Endothelial cell of umbilical vein (primary cell): Measurements from ENCODE around the gene CAPN7. TPM values are rescaled to one million over a fixed set of nuclear protein-coding genes. Genes with fewer than 3 reads are reported as not detected.

Source experiments
- BruUV-seq: library from RNA; stranded (reverse); fragments of 400-500 nt; replicated peaks from 2 replicates; lab custom pipeline; 2021; lab: Mats Ljungman, UMichigan
- CTCF ChIA-PET: fragments of 300-600, 350-600 bp; sonication (Branson Sonifier 250); formaldehyde crosslinking; loops from one replicate; lab custom pipeline; 2021; ENCODE audit warnings: antibody characterized with exemption, inconsistent platforms; lab: Charles Lee
- POLR2A ChIA-PET: fragments of 300-600, 350-600 bp; sonication (Branson Sonifier 250); formaldehyde crosslinking; loops from one replicate; lab custom pipeline; 2021; ENCODE audit warnings: antibody characterized with exemption, inconsistent platforms; lab: Charles Lee
- DNase-seq: peaks from one replicate; pipeline ENCODE4 v3.0.0-alpha.2; 2011; ENCODE audit warnings: low read depth, low spot score
- FAIRE-seq: peaks from 2 replicates; lab custom pipeline; 2011; peaks lifted over from hg19 to GRCh38; lab: Jason Lieb, UNC
- H2AFZ ChIP-seq: 2 replicates; pipeline ENCODE4 v1.6.0; 2012; ENCODE audit warnings: low read depth, low read length, control low read depth, inconsistent platforms
- H3K27ac ChIP-seq: 2 replicates; pipeline ENCODE4 v1.5.1; 2011; ENCODE audit warnings: low read depth, mild to moderate bottlenecking, control low read depth, low read length, moderate library complexity; ENCODE audit not compliant: insufficient read depth
- H3K27me3 ChIP-seq, 2 experiments: 2 replicates each; pipeline versions ENCODE4 v1.6.0 to v1.6.1; 2011; ENCODE audit warnings: low read length in 2 of 2, mixed read lengths in 1 of 2; ENCODE audit not compliant: control insufficient read depth in 2 of 2, insufficient read depth in 2 of 2
- H3K36me3 ChIP-seq, 2 experiments: 2 replicates in 1 of 2; 3 replicates in 1 of 2; pipeline ENCODE4 v1.5.1; 2011; ENCODE audit warnings: low read length in 2 of 2, mild to moderate bottlenecking in 1 of 2, moderate library complexity in 1 of 2; ENCODE audit not compliant: control insufficient read depth in 2 of 2, insufficient read depth in 2 of 2; ENCODE audit errors: extremely low read depth in 1 of 2
- H3K4me1 ChIP-seq: 3 replicates; pipeline ENCODE4 v1.5.1; 2011; ENCODE audit warnings: mild to moderate bottlenecking, low read length; ENCODE audit not compliant: control insufficient read depth, insufficient read depth; ENCODE audit errors: extremely low read depth
- H3K4me2 ChIP-seq: 2 replicates; pipeline ENCODE4 v1.6.1; 2011; ENCODE audit warnings: low read length, control low read depth, mixed read lengths; ENCODE audit not compliant: insufficient read depth
- H3K4me3 ChIP-seq, 3 experiments: fragments of 200-600 bp in 1 of 3; sonication (generic), shearing (Covaris generic) in 1 of 3; replicated peaks in 1 of 3; 2 replicates each; pipeline ENCODE4 v1.5.1; 2011 to 2016; ENCODE audit warnings: control low read depth in 3 of 3, low read length in 3 of 3, mild to moderate bottlenecking in 2 of 3, inconsistent platforms in 1 of 3, low read depth in 1 of 3, moderate library complexity in 1 of 3; ENCODE audit not compliant: insufficient read depth in 1 of 3
- H3K79me2 ChIP-seq: 2 replicates; pipeline ENCODE4 v1.6.0; 2012; ENCODE audit warnings: low read length, inconsistent platforms; ENCODE audit not compliant: control insufficient read depth, insufficient read depth
- H3K9ac ChIP-seq: replicated peaks from 2 replicates; pipeline ENCODE3; 2011; ENCODE audit warnings: low read length, control low read depth; ENCODE audit not compliant: insufficient read depth; ENCODE audit errors: extremely low read depth
- H3K9me1 ChIP-seq: replicated peaks from 3 replicates; pipeline ENCODE4 v1.6.0; 2011; ENCODE audit warnings: mild to moderate bottlenecking, low read length; ENCODE audit not compliant: control insufficient read depth, insufficient read depth; ENCODE audit errors: extremely low read depth
- H3K9me3 ChIP-seq: replicated peaks from 2 replicates; pipeline ENCODE4 v1.5.1; 2012; ENCODE audit warnings: low read length, inconsistent platforms; ENCODE audit not compliant: control insufficient read depth, insufficient read depth
- H4K20me1 ChIP-seq: replicated peaks from 2 replicates; pipeline ENCODE3; 2011; ENCODE audit warnings: mild to moderate bottlenecking, low read length; ENCODE audit not compliant: control insufficient read depth, insufficient read depth; ENCODE audit errors: extremely low read depth
- EZH2 ChIP-seq: IDR thresholded peaks from 2 replicates; pipeline ENCODE4 v1.6.1; 2012; ENCODE audit warnings: borderline replicate concordance, low read depth, mild to moderate bottlenecking, moderate library complexity, low read length, inconsistent platforms; ENCODE audit not compliant: severe bottlenecking
- FOS ChIP-seq: IDR thresholded peaks from 2 replicates; pipeline ENCODE4 v1.6.1; 2011; ENCODE audit warnings: mild to moderate bottlenecking, low read length, moderate library complexity, borderline replicate concordance; ENCODE audit not compliant: insufficient read depth
- GATA2 ChIP-seq: IDR thresholded peaks from 2 replicates; pipeline ENCODE4 v1.7.0; 2011; ENCODE audit warnings: low read depth, mild to moderate bottlenecking, moderate library complexity, mixed read lengths, low read length; ENCODE audit not compliant: insufficient read length, insufficient read depth
- JUN ChIP-seq: IDR thresholded peaks from 2 replicates; pipeline ENCODE4 v1.6.1; 2011; ENCODE audit warnings: borderline replicate concordance, low read depth; ENCODE audit not compliant: insufficient read length, insufficient read depth
- MYC ChIP-seq: IDR thresholded peaks from one replicate; pipeline ENCODE4 v1.6.1; 2011; ENCODE audit warnings: mild to moderate bottlenecking, low read depth, low read length
- POLR2A ChIP-seq: IDR thresholded peaks from 2 replicates; pipeline ENCODE4 v1.6.1; 2012; ENCODE audit warnings: low read depth, mild to moderate bottlenecking, control low read depth, low read length
- POLR2AphosphoS5 ChIP-seq: IDR thresholded peaks from 2 replicates; pipeline ENCODE4 v1.6.1; 2012; ENCODE audit warnings: low read depth, mild to moderate bottlenecking, control low read depth, low read length, moderate library complexity; ENCODE audit not compliant: insufficient read depth
- dilution Hi-C: fragments of 300-500 bp; cut with MboI; formaldehyde crosslinking; loops from one replicate; pipeline ENCODE4 v1.15.0; 2019; ENCODE audit warnings: low sequenced_read_pairs; ENCODE audit not compliant: extremely low pct_ligation_motif_present
- intact Hi-C: fragments of 100-400 bp; cut with micrococcal nuclease; formaldehyde crosslinking; loops from one replicate; pipeline ENCODE4 v1.10.0; 2022
- polyA plus RNA-seq, 4 experiments: library from polyadenylated mRNA; depleted of rRNA in 3 of 4; stranded (reverse) in 3 of 4; unstranded in 1 of 4; fragments of >200 nt; gene quantifications; 2 replicates each; pipeline versions ENCODE4 v1.2.1 to v1.2.3, GENCODE V29; 2011 to 2012; ENCODE audit warnings: missing spikeins in 1 of 4
- total RNA-seq: library from RNA; stranded (reverse); gene quantifications from 2 replicates; pipeline ENCODE4 v1.2.3, GENCODE V29; 2021
- TF ChIP-seq, protein P1 (sequence below): IDR thresholded peaks from 2 replicates; pipeline ENCODE4 v1.6.1; 2011; ENCODE audit not compliant: insufficient read depth, insufficient read length
- TF ChIP-seq, protein P2 (sequence below), 2 donors: IDR thresholded peaks; 1 replicate in 1 of 2; 2 replicates in 1 of 2; pipeline ENCODE4 v1.5.1; 2011; ENCODE audit warnings: low read length in 2 of 2, mild to moderate bottlenecking in 2 of 2, moderate library complexity in 2 of 2, control low read depth in 1 of 2, inconsistent platforms in 1 of 2, low read depth in 1 of 2; ENCODE audit not compliant: insufficient read depth in 1 of 2; ENCODE audit errors: extremely low read depth in 1 of 2

Gene CAPN7
- total and polyA plus RNA-seq, 2 donors (not counting 3 experiments of a cell fraction or from before 2014, with no cell fraction given) = 13.2 to 32.7 TPM

DNA sequence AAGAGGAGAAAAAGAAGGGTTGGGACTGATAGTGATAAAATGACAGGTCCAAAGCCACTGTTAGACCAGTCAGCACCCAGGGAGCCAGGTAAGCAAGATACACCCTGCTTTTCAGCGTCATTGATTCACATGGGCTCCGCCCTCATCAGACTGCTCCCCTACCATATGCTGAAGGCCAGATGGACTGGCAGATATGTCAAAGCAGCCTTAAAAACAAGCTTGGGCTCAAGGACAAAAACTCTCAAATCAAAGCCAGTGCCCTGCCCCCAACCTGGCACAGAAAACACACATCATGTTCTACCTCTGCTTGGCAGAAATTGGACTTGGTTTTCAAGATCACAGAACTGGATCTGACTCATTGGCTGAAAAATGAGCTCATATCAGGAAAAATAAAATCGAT, 93.0 kb downstream of the CAPN7 start:
- H3K4me3 ChIP-seq = no peak overlapping the region
- TF ChIP-seq EZH2 (no peak), FOS (peak; percentile 29)
- H3K9ac ChIP-seq = no peak overlapping the region
- H3K36me3 ChIP-seq = peaks cover 0 to 15% of the 10 kb centered on the region in 2 experiments
- no peak overlapping the region for H3K4me2 ChIP-seq
- peaks cover 47% of the 10 kb centered on the region for H3K79me2 ChIP-seq
- dilution Hi-C loops (no loop called here), intact Hi-C loops (loop anchor here (10.0 kb wide), 1 partner anchor 336 kb away; no protein-coding TSS in a partner anchor)
- no peaks in the 10 kb centered on the region for H3K9me3 ChIP-seq
- no TSS peak for BruUV-seq
- DNase-seq (no peak), FAIRE-seq (no peak)
- no peak overlapping the region for H2AFZ ChIP-seq
- no peak overlapping the region for H3K27ac ChIP-seq
- no peaks in the 10 kb centered on the region for H3K27me3 ChIP-seq
- H3K4me1 ChIP-seq = peaks cover 50% of the 10 kb centered on the region
- H3K9me1 ChIP-seq = no peaks in the 10 kb centered on the region
- no peaks in the 10 kb centered on the region for H4K20me1 ChIP-seq
- ChIA-PET CTCF (interaction anchor here (0.6 to 4.1 kb wide), 10 partner anchors 8 to 90 kb away, joined by 3 to 46 read pairs (median 4); partner anchors contain the start of gene SH3BP5), POLR2A (no interaction called here)

DNA sequence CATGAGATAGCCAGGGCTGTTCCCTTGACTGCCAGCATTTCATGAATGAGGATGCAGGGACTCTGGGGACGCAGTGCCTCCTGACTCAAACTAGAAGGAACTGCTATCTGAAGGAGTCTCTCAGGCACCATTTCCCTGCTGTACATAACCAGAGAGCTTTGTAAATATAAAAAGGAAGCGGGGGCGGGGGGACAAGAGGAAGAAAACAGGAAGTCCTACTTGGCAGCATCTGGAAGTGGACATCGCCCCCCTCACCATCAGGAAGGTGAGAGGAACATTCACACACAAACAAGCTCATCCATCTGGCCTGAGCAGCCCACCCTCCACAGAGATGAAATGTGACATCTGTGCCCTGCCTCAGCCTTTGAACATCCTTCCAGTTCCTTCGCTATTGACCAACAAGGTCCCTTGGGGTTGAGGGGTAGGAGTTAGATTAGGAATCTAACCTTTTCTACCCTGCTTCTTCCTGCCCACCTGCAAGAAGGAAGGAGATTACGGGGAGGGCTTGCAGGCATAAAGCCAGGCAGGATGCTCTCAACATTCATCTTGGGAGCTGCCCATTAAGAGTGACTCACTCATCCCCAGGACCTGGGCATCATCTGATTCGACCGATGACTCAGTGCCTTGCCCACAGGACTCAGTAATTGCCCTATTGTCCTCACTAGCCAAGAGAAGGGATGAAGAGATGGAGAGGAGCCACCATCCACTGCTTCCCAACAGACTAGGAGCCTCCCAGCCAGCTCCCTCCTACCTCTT, 94.5 kb downstream of the CAPN7 start:
- FAIRE-seq = peak; percentile 94

More for the DNA sequence above, 94.5 kb downstream of the CAPN7 start:
- peaks cover 43% of the 10 kb centered on the region for H3K79me2 ChIP-seq
- peaks cover 41% of the 10 kb centered on the region for H3K4me1 ChIP-seq
- intact Hi-C loops = loop anchor here (1.0 kb wide), 5 partner anchors 8 to 78 kb away; no protein-coding TSS in a partner anchor
- dilution Hi-C loops = no loop called here
- no peaks in the 10 kb centered on the region for H3K9me3 ChIP-seq
- BruUV-seq = no TSS peak
- no peak overlapping the region for H2AFZ ChIP-seq
- TF ChIP-seq MYC (no peak), POLR2AphosphoS5 (peak; percentile 89), GATA2 (peak; percentile 98), JUN (peak; percentile 99), POLR2A (no peak), FOS (peak; percentile 99), EZH2 (no peak)
- TF ChIP-seq, protein P1, sequence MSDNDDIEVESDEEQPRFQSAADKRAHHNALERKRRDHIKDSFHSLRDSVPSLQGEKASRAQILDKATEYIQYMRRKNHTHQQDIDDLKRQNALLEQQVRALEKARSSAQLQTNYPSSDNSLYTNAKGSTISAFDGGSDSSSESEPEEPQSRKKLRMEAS = no peak
- TF ChIP-seq, protein P2, sequence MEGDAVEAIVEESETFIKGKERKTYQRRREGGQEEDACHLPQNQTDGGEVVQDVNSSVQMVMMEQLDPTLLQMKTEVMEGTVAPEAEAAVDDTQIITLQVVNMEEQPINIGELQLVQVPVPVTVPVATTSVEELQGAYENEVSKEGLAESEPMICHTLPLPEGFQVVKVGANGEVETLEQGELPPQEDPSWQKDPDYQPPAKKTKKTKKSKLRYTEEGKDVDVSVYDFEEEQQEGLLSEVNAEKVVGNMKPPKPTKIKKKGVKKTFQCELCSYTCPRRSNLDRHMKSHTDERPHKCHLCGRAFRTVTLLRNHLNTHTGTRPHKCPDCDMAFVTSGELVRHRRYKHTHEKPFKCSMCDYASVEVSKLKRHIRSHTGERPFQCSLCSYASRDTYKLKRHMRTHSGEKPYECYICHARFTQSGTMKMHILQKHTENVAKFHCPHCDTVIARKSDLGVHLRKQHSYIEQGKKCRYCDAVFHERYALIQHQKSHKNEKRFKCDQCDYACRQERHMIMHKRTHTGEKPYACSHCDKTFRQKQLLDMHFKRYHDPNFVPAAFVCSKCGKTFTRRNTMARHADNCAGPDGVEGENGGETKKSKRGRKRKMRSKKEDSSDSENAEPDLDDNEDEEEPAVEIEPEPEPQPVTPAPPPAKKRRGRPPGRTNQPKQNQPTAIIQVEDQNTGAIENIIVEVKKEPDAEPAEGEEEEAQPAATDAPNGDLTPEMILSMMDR (IDR thresholded peaks at IDR 0.05; ENCODE audit: extremely low read depth in 1 of 2, insufficient read depth in 1 of 2, low read depth in 1 of 2, low read length in 2 of 2) = no peak
- H4K20me1 ChIP-seq = no peaks in the 10 kb centered on the region
- H3K9me1 ChIP-seq = no peaks in the 10 kb centered on the region
- ChIA-PET CTCF (interaction anchor here (1.1 to 4.1 kb wide), 10 partner anchors 9 to 105 kb away, joined by 4 to 46 read pairs (median 5); partner anchors contain the start of gene SH3BP5), POLR2A (no interaction called here)
- peak overlapping the region; percentile 75 for H3K27ac ChIP-seq
- no peak overlapping the region for H3K4me3 ChIP-seq
- DNase-seq = peak; percentile 94
- peak overlapping the region; percentile 19 for H3K9ac ChIP-seq
- H3K27me3 ChIP-seq = no peaks in the 10 kb centered on the region
- peak overlapping the region; percentile 6 for H3K4me2 ChIP-seq
- H3K36me3 ChIP-seq = peaks cover 0 to 17% of the 10 kb centered on the region in 2 experiments
